Subcutaneous abdominal adipose tissue (tissue), 5 donors: Measurements from ENCODE around the gene ZCCHC2.

Source experiments
- H3K27ac ChIP-seq: one replicate; pipeline ENCODE4 v1.7.0; 2013; ENCODE audit warnings: low read depth, mild to moderate bottlenecking, inconsistent platforms, low read length, moderate library complexity
- H3K27me3 ChIP-seq, 5 donors: one replicate each; pipeline ENCODE4 v1.7.0; 2013; ENCODE audit warnings: low read length in 5 of 5, inconsistent platforms in 1 of 5; ENCODE audit not compliant: control insufficient read depth in 5 of 5, insufficient read depth in 4 of 5
- H3K36me3 ChIP-seq, 5 donors: one replicate each; pipeline ENCODE4 v1.7.0; 2013; ENCODE audit warnings: low read length in 5 of 5; ENCODE audit not compliant: control insufficient read depth in 5 of 5, insufficient read depth in 5 of 5
- H3K4me1 ChIP-seq, 5 donors: one replicate each; pipeline ENCODE4 v1.7.0; 2013; ENCODE audit warnings: low read length in 5 of 5, mild to moderate bottlenecking in 3 of 5, moderate library complexity in 1 of 5; ENCODE audit not compliant: control insufficient read depth in 5 of 5, insufficient read depth in 5 of 5
- H3K4me3 ChIP-seq, 5 donors: one replicate each; pipeline ENCODE4 v1.7.0; 2013; ENCODE audit warnings: low read length in 5 of 5, low read depth in 1 of 5
- H3K9ac ChIP-seq, 5 donors: one replicate each; pipeline ENCODE4 v1.7.0; 2013; ENCODE audit warnings: low read length in 5 of 5, mild to moderate bottlenecking in 4 of 5, moderate library complexity in 3 of 5
- H3K9me3 ChIP-seq, 5 donors: one replicate each; pipeline ENCODE4 v1.7.0; 2013; ENCODE audit warnings: low read length in 5 of 5; ENCODE audit not compliant: control insufficient read depth in 5 of 5
- donor health status: healthy.
- donor health status: healthy.
- donor health status: healthy.
- donor health status: healthy.
- donor health status: healthy.

ZCCHC2 gene

GRCh38 chr18:62602706-62603105 lies 79.9 kb downstream of the ZCCHC2 start:
- no peaks in the 10 kb centered on the region for H3K4me1 ChIP-seq
- no peaks in the 10 kb centered on the region for H3K36me3 ChIP-seq
- H3K27ac ChIP-seq: no peak overlapping the region
- no peak overlapping the region for H3K9ac ChIP-seq
- peaks cover 0 to 4% (median 0%) of the 10 kb centered on the region in 5 donors for H3K9me3 ChIP-seq
- peaks cover 3 to 17% (median 6%) of the 10 kb centered on the region in 5 donors for H3K27me3 ChIP-seq
- no peak overlapping the region for H3K4me3 ChIP-seq

GRCh38 chr18:62603211-62603610 lies 80.4 kb downstream of the ZCCHC2 start:
- Histone ChIP-seq H3K4me3 (no peak overlapping the region), H3K27ac (no peak overlapping the region), H3K9me3 (peaks cover 0 to 5% (median 0%) of the 10 kb centered on the region in 5 donors), H3K27me3 (peaks cover 3 to 17% (median 6%) of the 10 kb centered on the region in 5 donors), H3K36me3 (no peaks in the 10 kb centered on the region), H3K4me1 (no peaks in the 10 kb centered on the region), H3K9ac (no peak overlapping the region)

GRCh38 chr18:62603979-62604378 lies 81.2 kb downstream of the ZCCHC2 start:
- H3K9me3 ChIP-seq: peaks cover 0 to 5% (median 0%) of the 10 kb centered on the region in 5 donors
- no peaks in the 10 kb centered on the region for H3K36me3 ChIP-seq
- peaks cover 2 to 17% (median 6%) of the 10 kb centered on the region in 5 donors for H3K27me3 ChIP-seq
- no peak overlapping the region for H3K4me3 ChIP-seq
- H3K4me1 ChIP-seq: no peaks in the 10 kb centered on the region
- no peak overlapping the region for H3K9ac ChIP-seq
- no peak overlapping the region for H3K27ac ChIP-seq

- no peaks in the 10 kb centered on the region for H3K36me3 ChIP-seq
- H3K27ac ChIP-seq: no peak overlapping the region
- peaks cover 0 to 5% (median 0%) of the 10 kb centered on the region in 5 donors for H3K9me3 ChIP-seq
- no peak overlapping the region for H3K4me3 ChIP-seq
- H3K4me1 ChIP-seq: no peaks in the 10 kb centered on the region
- peaks cover 2 to 14% (median 6%) of the 10 kb centered on the region in 5 donors for H3K27me3 ChIP-seq
- no peak overlapping the region for H3K9ac ChIP-seq
These were observed 82.9 kb downstream of the ZCCHC2 start for GRCh38 chr18:62605685-62606084.

- Histone ChIP-seq H3K9ac (no peak overlapping the region), H3K36me3 (no peaks in the 10 kb centered on the region), H3K27ac (no peak overlapping the region), H3K4me1 (peaks cover 0 to 4% (median 3%) of the 10 kb centered on the region in 5 donors), H3K9me3 (peaks cover 0 to 5% (median 0%) of the 10 kb centered on the region in 5 donors), H3K4me3 (no peak overlapping the region), H3K27me3 (peaks cover 2 to 10% (median 6%) of the 10 kb centered on the region in 5 donors)
These were observed 83.3 kb downstream of the ZCCHC2 start for GRCh38 chr18:62606106-62606505.

GRCh38 chr18:62607302-62607701 lies 84.5 kb downstream of the ZCCHC2 start:
- no peak overlapping the region for H3K9ac ChIP-seq
- H3K9me3 ChIP-seq: peaks cover 0 to 5% (median 0%) of the 10 kb centered on the region in 5 donors
- peaks cover 7 to 10% (median 9%) of the 10 kb centered on the region in 5 donors for H3K27me3 ChIP-seq
- no peak overlapping the region for H3K4me3 ChIP-seq
- H3K36me3 ChIP-seq: no peaks in the 10 kb centered on the region
- peaks cover 3 to 16% (median 8%) of the 10 kb centered on the region in 5 donors for H3K4me1 ChIP-seq
- H3K27ac ChIP-seq: no peak overlapping the region

GRCh38 chr18:62607708-62608428 lies 85.0 kb downstream of the ZCCHC2 start:
- Histone ChIP-seq H3K4me3 (no peak overlapping the region), H3K36me3 (no peaks in the 10 kb centered on the region), H3K27me3 (peaks cover 6 to 10% (median 7%) of the 10 kb centered on the region in 5 donors), H3K9ac (no peak overlapping the region), H3K9me3 (peaks cover 0 to 5% (median 0%) of the 10 kb centered on the region in 5 donors), H3K27ac (no peak overlapping the region), H3K4me1 (peaks cover 5 to 21% (median 14%) of the 10 kb centered on the region in 5 donors)

- Histone ChIP-seq H3K4me1 (peaks cover 5 to 24% (median 14%) of the 10 kb centered on the region in 5 donors), H3K27ac (no peak overlapping the region), H3K36me3 (no peaks in the 10 kb centered on the region), H3K4me3 (no peak overlapping the region), H3K9ac (no peak overlapping the region), H3K27me3 (peaks cover 3 to 7% (median 6%) of the 10 kb centered on the region in 5 donors), H3K9me3 (peaks cover 0 to 5% (median 0%) of the 10 kb centered on the region in 5 donors)
These were observed 86.9 kb downstream of the ZCCHC2 start for GRCh38 chr18:62609764-62610163.

GRCh38 chr18:62610351-62610700 lies 87.5 kb downstream of the ZCCHC2 start:
- no peak overlapping the region for H3K4me3 ChIP-seq
- H3K9me3 ChIP-seq: peaks cover 0 to 5% (median 0%) of the 10 kb centered on the region in 5 donors
- H3K36me3 ChIP-seq: no peaks in the 10 kb centered on the region
- no peak overlapping the region for H3K9ac ChIP-seq
- H3K27me3 ChIP-seq: peaks cover 3 to 7% (median 5%) of the 10 kb centered on the region in 5 donors
- no peak overlapping the region for H3K27ac ChIP-seq
- H3K4me1 ChIP-seq: peaks cover 5 to 24% (median 14%) of the 10 kb centered on the region in 5 donors

- peaks cover 5 to 24% (median 14%) of the 10 kb centered on the region in 5 donors for H3K4me1 ChIP-seq
- H3K9ac ChIP-seq: peak overlapping the region in 1 of 5 donors; percentile 13
- H3K36me3 ChIP-seq: no peaks in the 10 kb centered on the region
- no peak overlapping the region for H3K27ac ChIP-seq
- H3K27me3 ChIP-seq: peaks cover 3 to 7% (median 5%) of the 10 kb centered on the region in 5 donors
- H3K9me3 ChIP-seq: peaks cover 0 to 5% (median 0%) of the 10 kb centered on the region in 5 donors
- H3K4me3 ChIP-seq: peak overlapping the region; percentile 3 to 49 (median 36)
These were observed 88.0 kb downstream of the ZCCHC2 start for GRCh38 chr18:62610701-62611411.
